ENCODE data around the gene AOC2. TPM values are rescaled to one million over a fixed set of nuclear protein-coding genes. Genes with fewer than 3 reads are reported as not detected.

AOC2 gene
- total and polyA plus RNA-seq, 2 of the 13 experiments (the other 11 are each of a cell fraction or from before 2014, with no cell fraction given), result 1.2 to 3.3 TPM

DNA sequence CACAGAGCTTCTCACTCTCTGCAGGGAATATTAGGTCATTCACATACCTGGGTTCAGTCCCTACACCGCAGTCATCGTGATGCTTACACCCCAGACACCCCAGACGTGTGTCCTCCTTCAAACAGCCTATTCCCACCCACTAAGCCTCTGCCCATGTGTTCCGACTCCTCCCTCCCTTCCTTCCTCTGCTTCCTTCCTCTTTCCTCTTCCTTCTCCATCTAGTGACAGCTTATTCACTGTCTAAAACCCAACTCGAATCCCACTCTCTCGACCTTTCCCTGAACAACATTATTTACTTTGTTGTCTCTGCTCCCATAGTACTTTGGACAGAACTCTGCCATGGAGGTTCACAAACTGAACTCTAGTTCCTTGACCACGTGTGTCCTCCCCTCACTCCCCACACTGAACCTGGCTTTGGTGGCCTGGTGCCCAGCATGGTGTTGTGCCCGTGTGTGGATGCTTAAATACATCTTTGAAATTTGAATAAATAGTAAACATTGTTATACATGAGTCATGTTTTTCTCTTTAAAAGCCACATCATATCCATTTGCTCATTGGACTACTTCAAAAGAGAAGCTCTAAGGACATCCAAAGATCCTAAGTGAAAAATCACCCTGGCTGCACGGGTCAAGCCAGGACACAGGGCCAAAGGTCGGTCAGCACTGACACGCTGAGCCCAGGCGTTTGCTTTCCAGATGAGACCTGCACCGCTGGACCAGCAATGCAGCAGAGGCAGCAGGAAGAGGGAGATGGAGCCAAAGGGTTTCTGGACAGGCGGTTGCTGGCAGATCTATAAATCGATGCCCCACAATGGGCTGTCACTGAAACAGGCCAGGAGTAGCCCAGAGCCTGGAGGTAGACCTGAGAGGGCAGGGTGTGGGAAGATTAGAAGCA, 42.1 kb downstream of the AOC2 start (continued):
- TF ChIP-seq FOXO1 (CRISPR knock-in tag; IDR thresholded peaks at IDR 0.05), result peak; percentile 68; the same call in 1 of the 2 replicates
- TF ChIP-seq ZNF546 (CRISPR knock-in tag; conservative IDR thresholded peaks at IDR 0.05), result no peak
- TF ChIP-seq TRIM24 (CRISPR knock-in tag; IDR thresholded peaks at IDR 0.05), result 0 out of 2 replicates have a peak, but pooled peaks have one; percentile 64
- TF ChIP-seq, protein P1, sequence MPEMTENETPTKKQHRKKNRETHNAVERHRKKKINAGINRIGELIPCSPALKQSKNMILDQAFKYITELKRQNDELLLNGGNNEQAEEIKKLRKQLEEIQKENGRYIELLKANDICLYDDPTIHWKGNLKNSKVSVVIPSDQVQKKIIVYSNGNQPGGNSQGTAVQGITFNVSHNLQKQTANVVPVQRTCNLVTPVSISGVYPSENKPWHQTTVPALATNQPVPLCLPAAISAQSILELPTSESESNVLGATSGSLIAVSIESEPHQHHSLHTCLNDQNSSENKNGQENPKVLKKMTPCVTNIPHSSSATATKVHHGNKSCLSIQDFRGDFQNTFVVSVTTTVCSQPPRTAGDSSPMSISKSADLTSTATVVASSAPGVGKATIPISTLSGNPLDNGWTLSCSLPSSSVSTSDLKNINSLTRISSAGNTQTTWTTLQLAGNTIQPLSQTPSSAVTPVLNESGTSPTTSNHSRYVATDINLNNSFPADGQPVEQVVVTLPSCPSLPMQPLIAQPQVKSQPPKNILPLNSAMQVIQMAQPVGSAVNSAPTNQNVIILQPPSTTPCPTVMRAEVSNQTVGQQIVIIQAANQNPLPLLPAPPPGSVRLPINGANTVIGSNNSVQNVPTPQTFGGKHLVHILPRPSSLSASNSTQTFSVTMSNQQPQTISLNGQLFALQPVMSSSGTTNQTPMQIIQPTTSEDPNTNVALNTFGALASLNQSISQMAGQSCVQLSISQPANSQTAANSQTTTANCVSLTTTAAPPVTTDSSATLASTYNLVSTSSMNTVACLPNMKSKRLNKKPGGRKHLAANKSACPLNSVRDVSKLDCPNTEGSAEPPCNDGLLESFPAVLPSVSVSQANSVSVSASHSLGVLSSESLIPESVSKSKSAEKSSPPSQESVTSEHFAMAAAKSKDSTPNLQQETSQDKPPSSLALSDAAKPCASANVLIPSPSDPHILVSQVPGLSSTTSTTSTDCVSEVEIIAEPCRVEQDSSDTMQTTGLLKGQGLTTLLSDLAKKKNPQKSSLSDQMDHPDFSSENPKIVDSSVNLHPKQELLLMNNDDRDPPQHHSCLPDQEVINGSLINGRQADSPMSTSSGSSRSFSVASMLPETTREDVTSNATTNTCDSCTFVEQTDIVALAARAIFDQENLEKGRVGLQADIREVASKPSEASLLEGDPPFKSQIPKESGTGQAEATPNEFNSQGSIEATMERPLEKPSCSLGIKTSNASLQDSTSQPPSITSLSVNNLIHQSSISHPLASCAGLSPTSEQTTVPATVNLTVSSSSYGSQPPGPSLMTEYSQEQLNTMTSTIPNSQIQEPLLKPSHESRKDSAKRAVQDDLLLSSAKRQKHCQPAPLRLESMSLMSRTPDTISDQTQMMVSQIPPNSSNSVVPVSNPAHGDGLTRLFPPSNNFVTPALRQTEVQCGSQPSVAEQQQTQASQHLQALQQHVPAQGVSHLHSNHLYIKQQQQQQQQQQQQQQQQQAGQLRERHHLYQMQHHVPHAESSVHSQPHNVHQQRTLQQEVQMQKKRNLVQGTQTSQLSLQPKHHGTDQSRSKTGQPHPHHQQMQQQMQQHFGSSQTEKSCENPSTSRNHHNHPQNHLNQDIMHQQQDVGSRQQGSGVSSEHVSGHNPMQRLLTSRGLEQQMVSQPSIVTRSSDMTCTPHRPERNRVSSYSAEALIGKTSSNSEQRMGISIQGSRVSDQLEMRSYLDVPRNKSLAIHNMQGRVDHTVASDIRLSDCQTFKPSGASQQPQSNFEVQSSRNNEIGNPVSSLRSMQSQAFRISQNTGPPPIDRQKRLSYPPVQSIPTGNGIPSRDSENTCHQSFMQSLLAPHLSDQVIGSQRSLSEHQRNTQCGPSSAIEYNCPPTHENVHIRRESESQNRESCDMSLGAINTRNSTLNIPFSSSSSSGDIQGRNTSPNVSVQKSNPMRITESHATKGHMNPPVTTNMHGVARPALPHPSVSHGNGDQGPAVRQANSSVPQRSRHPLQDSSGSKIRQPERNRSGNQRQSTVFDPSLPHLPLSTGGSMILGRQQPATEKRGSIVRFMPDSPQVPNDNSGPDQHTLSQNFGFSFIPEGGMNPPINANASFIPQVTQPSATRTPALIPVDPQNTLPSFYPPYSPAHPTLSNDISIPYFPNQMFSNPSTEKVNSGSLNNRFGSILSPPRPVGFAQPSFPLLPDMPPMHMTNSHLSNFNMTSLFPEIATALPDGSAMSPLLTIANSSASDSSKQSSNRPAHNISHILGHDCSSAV (CRISPR knock-in tag; IDR thresholded peaks at IDR 0.05; ENCODE audit: borderline replicate concordance), result no peak
- TF ChIP-seq, protein P2, sequence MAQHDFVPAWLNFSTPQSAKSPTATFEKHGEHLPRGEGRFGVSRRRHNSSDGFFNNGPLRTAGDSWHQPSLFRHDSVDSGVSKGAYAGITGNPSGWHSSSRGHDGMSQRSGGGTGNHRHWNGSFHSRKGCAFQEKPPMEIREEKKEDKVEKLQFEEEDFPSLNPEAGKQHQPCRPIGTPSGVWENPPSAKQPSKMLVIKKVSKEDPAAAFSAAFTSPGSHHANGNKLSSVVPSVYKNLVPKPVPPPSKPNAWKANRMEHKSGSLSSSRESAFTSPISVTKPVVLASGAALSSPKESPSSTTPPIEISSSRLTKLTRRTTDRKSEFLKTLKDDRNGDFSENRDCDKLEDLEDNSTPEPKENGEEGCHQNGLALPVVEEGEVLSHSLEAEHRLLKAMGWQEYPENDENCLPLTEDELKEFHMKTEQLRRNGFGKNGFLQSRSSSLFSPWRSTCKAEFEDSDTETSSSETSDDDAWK (CRISPR knock-in tag; IDR thresholded peaks at IDR 0.05), result no peak
- TF ChIP-seq, protein P3, sequence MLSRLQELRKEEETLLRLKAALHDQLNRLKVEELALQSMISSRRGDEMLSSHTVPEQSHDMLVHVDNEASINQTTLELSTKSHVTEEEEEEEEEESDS (CRISPR knock-in tag; IDR thresholded peaks at IDR 0.05; ENCODE audit: borderline replicate concordance), result peak; percentile 88; the same call in 1 of the 2 replicates
- TF ChIP-seq KLF16 (CRISPR knock-in tag; IDR thresholded peaks at IDR 0.05), result peak in 1 of 2 experiments; percentile 75; a peak in 2 of 4 replicates
- TF ChIP-seq CENPX (CRISPR knock-in tag; IDR thresholded peaks at IDR 0.05), result no peak
- TF ChIP-seq ZNF615 (CRISPR knock-in tag; IDR thresholded peaks at IDR 0.05; ENCODE audit: borderline replicate concordance), result no peak
- TF ChIP-seq SIX1 (CRISPR knock-in tag; IDR thresholded peaks at IDR 0.05; ENCODE audit: borderline replicate concordance), result peak; percentile 58
- no peak for TF ChIP-seq ZEB1 (IDR thresholded peaks at IDR 0.05; ENCODE audit: insufficient replicate concordance, low read depth)
- TF ChIP-seq KLF11 (CRISPR knock-in tag; IDR thresholded peaks at IDR 0.05), result no peak
- TF ChIP-seq YEATS2 (CRISPR knock-in tag; IDR thresholded peaks at IDR 0.05; ENCODE audit: borderline replicate concordance), result peak; percentile 42; the same call in 1 of the 2 replicates
- TF ChIP-seq, protein P4, sequence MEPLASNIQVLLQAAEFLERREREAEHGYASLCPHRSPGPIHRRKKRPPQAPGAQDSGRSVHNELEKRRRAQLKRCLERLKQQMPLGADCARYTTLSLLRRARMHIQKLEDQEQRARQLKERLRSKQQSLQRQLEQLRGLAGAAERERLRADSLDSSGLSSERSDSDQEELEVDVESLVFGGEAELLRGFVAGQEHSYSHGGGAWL (CRISPR knock-in tag; IDR thresholded peaks at IDR 0.05), result 0 out of 2 replicates have a peak, but pooled peaks have one; percentile 46
- no peak for TF ChIP-seq ZNF773 (CRISPR knock-in tag; IDR thresholded peaks at IDR 0.05; ENCODE audit: borderline replicate concordance)
- no peak for TF ChIP-seq FLYWCH1 (CRISPR knock-in tag; IDR thresholded peaks at IDR 0.05)
- no peak; the same call in 1 of the 2 replicates for TF ChIP-seq ZFP82 (CRISPR knock-in tag; IDR thresholded peaks at IDR 0.05; ENCODE audit: borderline replicate concordance)
- TF ChIP-seq ZNF749 (CRISPR knock-in tag; IDR thresholded peaks at IDR 0.05; ENCODE audit: borderline replicate concordance), result no peak

Measured in HepG2 (cell line).